ENCODE results near the gene KMT2C.
"Not testable (repeated sequence)": the region's sequence is repeated elsewhere in the genome, so short reads cannot be mapped to it uniquely, and the experiment has no call there.

Gene KMT2C

GRCh38 chr7:152435384-152436110, at the start of gene KMT2C:
KMT2C (minus strand) TSS chr7:152436003; CDS start chr7:152435786, 217 bp downstream.
- DNase-seq: peak; percentile 60

GRCh38 chr7:152481082-152481481, 45.3 kb upstream of the KMT2C start:
- DNase-seq: no peak

- no peak for DNase-seq
Measured at GRCh38 chr7:152480664-152481063, 44.9 kb upstream of the KMT2C start.

- DNase-seq: no peak
Measured at GRCh38 chr7:152479595-152479994, 43.8 kb upstream of the KMT2C start.

GRCh38 chr7:152478140-152478539, 42.3 kb upstream of the KMT2C start:
- no peak for DNase-seq

- DNase-seq: no peak
Measured at GRCh38 chr7:152477079-152477478, 41.3 kb upstream of the KMT2C start.

GRCh38 chr7:152476551-152476950, 40.7 kb upstream of the KMT2C start:
- peak; percentile 98 for DNase-seq

- DNase-seq: not testable (repeated sequence)
Measured at GRCh38 chr7:152471023-152471620, 35.3 kb upstream of the KMT2C start.

GRCh38 chr7:152470251-152471022, 34.6 kb upstream of the KMT2C start:
- DNase-seq: not testable (repeated sequence)

- not testable (repeated sequence) for DNase-seq
Measured at GRCh38 chr7:152469576-152469975, 33.8 kb upstream of the KMT2C start.

GRCh38 chr7:152467225-152467624, 31.4 kb upstream of the KMT2C start:
- no peak for DNase-seq

- DNase-seq: no peak
Measured at GRCh38 chr7:152465119-152465387, 29.2 kb upstream of the KMT2C start.

- DNase-seq: peak; percentile 73
Measured at GRCh38 chr7:152464312-152465118, 28.7 kb upstream of the KMT2C start.

GRCh38 chr7:152463709-152464311, 28.0 kb upstream of the KMT2C start:
- DNase-seq: peak; percentile 99

- peak; percentile 93 for DNase-seq
Measured at GRCh38 chr7:152462995-152463708, 27.3 kb upstream of the KMT2C start.

GRCh38 chr7:152459724-152460251, 24.0 kb upstream of the KMT2C start:
- DNase-seq: no peak

GRCh38 chr7:152451356-152451755, 15.6 kb upstream of the KMT2C start:
- no peak for DNase-seq

GRCh38 chr7:152445386-152446008, 9.7 kb upstream of the KMT2C start:
- not testable (repeated sequence) for DNase-seq

GRCh38 chr7:152443586-152443985, 7.8 kb upstream of the KMT2C start:
- no peak for DNase-seq

- no peak for DNase-seq
Measured at GRCh38 chr7:152442330-152442835, 6.6 kb upstream of the KMT2C start.

- not testable (repeated sequence) for DNase-seq
Measured at GRCh38 chr7:152441810-152442209, 6.0 kb upstream of the KMT2C start.
